ENCODE data around the gene HOXD10.

Gene HOXD10

GRCh38 chr2:176096243-176096985, 20.2 kb upstream of the HOXD10 start:
- peak overlapping the region; percentile 65 for H3K4me3 Mint-ChIP-seq
- CTCF ChIA-PET, result interaction anchor here (0.7 to 2.7 kb wide), 10 partner anchors 9 to 838 kb away, joined by 3 to 33 read pairs (median 5); no protein-coding TSS in a partner anchor
- H3K4me1 Mint-ChIP-seq, result peaks cover 30% of the 10 kb centered on the region
- H3K27me3 Mint-ChIP-seq, result peaks cover 95% of the 10 kb centered on the region
- H3K27ac Mint-ChIP-seq, result no peak overlapping the region
- no peak for DNase-seq
- peaks cover 7% of the 10 kb centered on the region for H3K36me3 Mint-ChIP-seq
- no peaks in the 10 kb centered on the region for H3K9me3 Mint-ChIP-seq

GRCh38 chr2:176096986-176097819, 19.4 kb upstream of the HOXD10 start:
- no peaks in the 10 kb centered on the region for H3K9me3 Mint-ChIP-seq
- H3K4me3 Mint-ChIP-seq, result peak overlapping the region; percentile 65
- no peak overlapping the region for H3K27ac Mint-ChIP-seq
- peaks cover 25% of the 10 kb centered on the region for H3K4me1 Mint-ChIP-seq
- peaks cover 5% of the 10 kb centered on the region for H3K36me3 Mint-ChIP-seq
- DNase-seq, result peak; percentile 69
- CTCF ChIA-PET, result interaction anchor here (0.6 to 2.7 kb wide), 16 partner anchors 8 to 969 kb away, joined by 3 to 33 read pairs (median 4); partner anchors contain the start of gene EVX2
- H3K27me3 Mint-ChIP-seq, result peaks cover 95% of the 10 kb centered on the region

GRCh38 chr2:176097820-176098365, 18.7 kb upstream of the HOXD10 start:
- no peak for DNase-seq
- CTCF ChIA-PET, result interaction anchor here (0.6 to 2.7 kb wide), 13 partner anchors 9 to 970 kb away, joined by 3 to 33 read pairs (median 3); partner anchors contain the start of gene EVX2
- Mint-ChIP-seq H3K36me3 (peaks cover 5% of the 10 kb centered on the region), H3K27ac (peak overlapping the region; percentile 37), H3K9me3 (no peaks in the 10 kb centered on the region), H3K27me3 (peaks cover 95% of the 10 kb centered on the region), H3K4me1 (peaks cover 25% of the 10 kb centered on the region), H3K4me3 (peak overlapping the region; percentile 65)

- Mint-ChIP-seq H3K4me1 (peaks cover 23% of the 10 kb centered on the region), H3K9me3 (no peaks in the 10 kb centered on the region), H3K4me3 (no peak overlapping the region), H3K27me3 (peaks cover 95% of the 10 kb centered on the region), H3K36me3 (peaks cover 5% of the 10 kb centered on the region), H3K27ac (no peak overlapping the region)
- CTCF ChIA-PET, result interaction anchor here (0.8 to 2.7 kb wide), 9 partner anchors 9 to 847 kb away, joined by 3 to 33 read pairs (median 5); no protein-coding TSS in a partner anchor
- DNase-seq, result no peak
Measured at GRCh38 chr2:176098366-176099158, 18.0 kb upstream of the HOXD10 start.

GRCh38 chr2:176099159-176099727, 17.3 kb upstream of the HOXD10 start:
- CTCF ChIA-PET, result interaction anchor here (1.1 kb wide), 1 partner anchor 11 kb away, joined by 5 read pairs; no protein-coding TSS in a partner anchor
- no peak for DNase-seq
- Mint-ChIP-seq H3K9me3 (no peaks in the 10 kb centered on the region), H3K36me3 (no peaks in the 10 kb centered on the region), H3K4me3 (no peak overlapping the region), H3K27ac (no peak overlapping the region), H3K4me1 (peaks cover 19% of the 10 kb centered on the region), H3K27me3 (peaks cover 95% of the 10 kb centered on the region)

- Mint-ChIP-seq H3K4me1 (peaks cover 19% of the 10 kb centered on the region), H3K27me3 (peaks cover 95% of the 10 kb centered on the region), H3K36me3 (no peaks in the 10 kb centered on the region), H3K27ac (no peak within 1 kb of the TSS), H3K4me3 (no peak within 1 kb of the TSS), H3K9me3 (no peaks in the 10 kb centered on the region)
- no peak for DNase-seq
- CTCF ChIA-PET, result no interaction called here
Measured at GRCh38 chr2:176099728-176100546, 16.6 kb upstream of the HOXD10 start, which contains the start of gene HOXD12. HOXD12 (plus strand) TSS chr2:176099795; CDS start chr2:176099802, 7 bp downstream.

- H3K4me1 Mint-ChIP-seq, result peaks cover 19% of the 10 kb centered on the region
- no peak overlapping the region for H3K4me3 Mint-ChIP-seq
Measured at GRCh38 chr2:176100547-176101140, 15.9 kb upstream of the HOXD10 start.

GRCh38 chr2:176101216-176101830, 15.3 kb upstream of the HOXD10 start:
- H3K9me3 Mint-ChIP-seq, result peaks cover 2% of the 10 kb centered on the region
- H3K36me3 Mint-ChIP-seq, result peaks cover 3% of the 10 kb centered on the region
- H3K4me3 Mint-ChIP-seq, result no peak overlapping the region
- H3K27me3 Mint-ChIP-seq, result peaks cover 100% of the 10 kb centered on the region
- no peak overlapping the region for H3K27ac Mint-ChIP-seq
- CTCF ChIA-PET, result interaction anchor here (0.9 to 1.0 kb wide), 2 partner anchors 38 to 39 kb away, joined by 3 to 4 read pairs; no protein-coding TSS in a partner anchor
- no peak for DNase-seq
- H3K4me1 Mint-ChIP-seq, result peaks cover 19% of the 10 kb centered on the region

More at GRCh38 chr2:176100547-176101140, 15.9 kb upstream of the HOXD10 start:
- H3K27me3 Mint-ChIP-seq, result peaks cover 95% of the 10 kb centered on the region
- H3K9me3 Mint-ChIP-seq, result no peaks in the 10 kb centered on the region
- CTCF ChIA-PET, result no interaction called here
- no peak overlapping the region for H3K27ac Mint-ChIP-seq
- H3K36me3 Mint-ChIP-seq, result no peaks in the 10 kb centered on the region
- DNase-seq, result no peak

GRCh38 chr2:176101842-176102241, 14.7 kb upstream of the HOXD10 start:
- Mint-ChIP-seq H3K27me3 (peaks cover 100% of the 10 kb centered on the region), H3K4me3 (no peak overlapping the region)
- CTCF ChIA-PET, result interaction anchor here (0.9 to 1.4 kb wide), 3 partner anchors 25 to 39 kb away, joined by 3 to 4 read pairs (median 4); no protein-coding TSS in a partner anchor

GRCh38 chr2:176102309-176102866, 14.2 kb upstream of the HOXD10 start:
- peaks cover 10% of the 10 kb centered on the region for H3K4me1 Mint-ChIP-seq
- H3K27me3 Mint-ChIP-seq, result peaks cover 100% of the 10 kb centered on the region
- CTCF ChIA-PET, result interaction anchor here (0.8 to 1.4 kb wide), 4 partner anchors 18 to 38 kb away, joined by 3 to 5 read pairs (median 4); no protein-coding TSS in a partner anchor
- no peak overlapping the region for H3K27ac Mint-ChIP-seq
- H3K36me3 Mint-ChIP-seq, result peaks cover 5% of the 10 kb centered on the region
- H3K9me3 Mint-ChIP-seq, result peaks cover 3% of the 10 kb centered on the region
- H3K4me3 Mint-ChIP-seq, result no peak overlapping the region
- no peak for DNase-seq

More at GRCh38 chr2:176101842-176102241, 14.7 kb upstream of the HOXD10 start:
- peaks cover 3% of the 10 kb centered on the region for H3K9me3 Mint-ChIP-seq
- no peak for DNase-seq
- H3K4me1 Mint-ChIP-seq, result peaks cover 15% of the 10 kb centered on the region
- no peak overlapping the region for H3K27ac Mint-ChIP-seq
- peaks cover 5% of the 10 kb centered on the region for H3K36me3 Mint-ChIP-seq

GRCh38 chr2:176103194-176103593, 13.4 kb upstream of the HOXD10 start:
- CTCF ChIA-PET, result interaction anchor here (1.4 kb wide), 1 partner anchor 24 kb away, joined by 4 read pairs; no protein-coding TSS in a partner anchor
- Mint-ChIP-seq H3K27me3 (peaks cover 96% of the 10 kb centered on the region), H3K27ac (no peak overlapping the region), H3K4me1 (peaks cover 5% of the 10 kb centered on the region), H3K4me3 (no peak overlapping the region), H3K36me3 (peaks cover 5% of the 10 kb centered on the region), H3K9me3 (peaks cover 3% of the 10 kb centered on the region)
- DNase-seq, result no peak

Data from activated naive CD4-positive, alpha-beta T cell treated with anti-CD3 and anti-CD28 coated beads, Interleukin-2, amount 10 ng/mL, durations not matched to agents 7 days and 5 days (primary cell).